Muscle layer of colon (tissue), 2 donors: ENCODE results near the gene NKD2.

Experiments used
- H3K27ac ChIP-seq: one replicate; pipeline ENCODE4 v1.7.0; 2013; ENCODE audit warnings: low read depth, mild to moderate bottlenecking, low read length, moderate library complexity
- H3K27me3 ChIP-seq, 2 donors: one replicate each; pipeline ENCODE4 v1.7.0; 2013; ENCODE audit warnings: low read length in 2 of 2, mild to moderate bottlenecking in 2 of 2; ENCODE audit not compliant: insufficient read depth in 2 of 2, control insufficient read depth in 1 of 2
- H3K36me3 ChIP-seq: one replicate; pipeline ENCODE4 v1.7.0; 2013; ENCODE audit warnings: mild to moderate bottlenecking, low read length; ENCODE audit not compliant: insufficient read depth
- H3K4me1 ChIP-seq: one replicate; pipeline ENCODE4 v1.7.0; 2013; ENCODE audit warnings: mild to moderate bottlenecking, low read length; ENCODE audit not compliant: insufficient read depth
- H3K4me3 ChIP-seq, 2 donors: one replicate each; pipeline ENCODE4 v1.7.0; 2013; ENCODE audit warnings: low read length in 2 of 2, low read depth in 1 of 2, mild to moderate bottlenecking in 1 of 2, moderate library complexity in 1 of 2
- H3K9ac ChIP-seq: one replicate; pipeline ENCODE4 v1.7.0; 2013; ENCODE audit warnings: low read length
- H3K9me3 ChIP-seq: one replicate; pipeline ENCODE4 v1.7.0; 2013; ENCODE audit warnings: mild to moderate bottlenecking, low read length
- donor health status: abdominal sarcoma.
- donor health status: Adenocarcinoma of cecum.

NKD2 gene

GRCh38 chr5:1066676-1067075 is 58.1 kb downstream of the NKD2 start:
- Histone ChIP-seq H3K27me3 (no peaks in the 10 kb centered on the region), H3K9me3 (no peaks in the 10 kb centered on the region), H3K27ac (no peak overlapping the region), H3K4me1 (no peaks in the 10 kb centered on the region), H3K9ac (no peak overlapping the region), H3K36me3 (peaks cover 4% of the 10 kb centered on the region), H3K4me3 (no peak overlapping the region)

GRCh38 chr5:1067141-1068121 is 58.8 kb downstream of the NKD2 start:
- Histone ChIP-seq H3K9ac (no peak overlapping the region), H3K27ac (no peak overlapping the region), H3K27me3 (no peaks in the 10 kb centered on the region), H3K4me3 (no peak overlapping the region), H3K36me3 (peaks cover 4% of the 10 kb centered on the region), H3K9me3 (no peaks in the 10 kb centered on the region), H3K4me1 (no peaks in the 10 kb centered on the region)

GRCh38 chr5:1068204-1068894 is 59.7 kb downstream of the NKD2 start:
- no peak overlapping the region for H3K27ac ChIP-seq
- no peaks in the 10 kb centered on the region for H3K9me3 ChIP-seq
- peaks cover 6% of the 10 kb centered on the region for H3K36me3 ChIP-seq
- no peak overlapping the region for H3K4me3 ChIP-seq
- H3K4me1 ChIP-seq, result no peaks in the 10 kb centered on the region
- H3K9ac ChIP-seq, result no peak overlapping the region
- H3K27me3 ChIP-seq, result no peaks in the 10 kb centered on the region

GRCh38 chr5:1068895-1069719 is 60.5 kb downstream of the NKD2 start:
- H3K27me3 ChIP-seq, result no peaks in the 10 kb centered on the region
- H3K4me1 ChIP-seq, result no peaks in the 10 kb centered on the region
- no peak overlapping the region for H3K27ac ChIP-seq
- H3K36me3 ChIP-seq, result peaks cover 12% of the 10 kb centered on the region
- no peak overlapping the region for H3K9ac ChIP-seq
- no peaks in the 10 kb centered on the region for H3K9me3 ChIP-seq
- H3K4me3 ChIP-seq, result no peak overlapping the region

- no peak overlapping the region for H3K9ac ChIP-seq
- no peaks in the 10 kb centered on the region for H3K4me1 ChIP-seq
- no peak overlapping the region for H3K4me3 ChIP-seq
- no peaks in the 10 kb centered on the region for H3K27me3 ChIP-seq
- H3K9me3 ChIP-seq, result no peaks in the 10 kb centered on the region
- no peak overlapping the region for H3K27ac ChIP-seq
- H3K36me3 ChIP-seq, result peaks cover 17% of the 10 kb centered on the region
Measured at GRCh38 chr5:1069720-1070088, 61.1 kb downstream of the NKD2 start.

GRCh38 chr5:1073239-1074102 is 64.9 kb downstream of the NKD2 start:
- Histone ChIP-seq H3K27me3 (no peaks in the 10 kb centered on the region), H3K36me3 (peaks cover 22% of the 10 kb centered on the region), H3K27ac (no peak overlapping the region), H3K4me1 (no peaks in the 10 kb centered on the region), H3K9me3 (no peaks in the 10 kb centered on the region), H3K9ac (no peak overlapping the region), H3K4me3 (no peak overlapping the region)

- no peak overlapping the region for H3K9ac ChIP-seq
- no peaks in the 10 kb centered on the region for H3K27me3 ChIP-seq
- no peak overlapping the region for H3K4me3 ChIP-seq
- H3K9me3 ChIP-seq, result no peaks in the 10 kb centered on the region
- H3K36me3 ChIP-seq, result peaks cover 22% of the 10 kb centered on the region
- H3K27ac ChIP-seq, result no peak overlapping the region
- no peaks in the 10 kb centered on the region for H3K4me1 ChIP-seq
Measured at GRCh38 chr5:1074226-1074625, 65.6 kb downstream of the NKD2 start.

- Histone ChIP-seq H3K9ac (no peak overlapping the region), H3K9me3 (no peaks in the 10 kb centered on the region), H3K4me3 (no peak overlapping the region), H3K4me1 (no peaks in the 10 kb centered on the region), H3K36me3 (peaks cover 19% of the 10 kb centered on the region), H3K27ac (no peak overlapping the region), H3K27me3 (no peaks in the 10 kb centered on the region)
Measured at GRCh38 chr5:1074816-1075554, 66.4 kb downstream of the NKD2 start.

- no peaks in the 10 kb centered on the region for H3K27me3 ChIP-seq
- no peaks in the 10 kb centered on the region for H3K4me1 ChIP-seq
- H3K27ac ChIP-seq, result no peak overlapping the region
- no peaks in the 10 kb centered on the region for H3K9me3 ChIP-seq
- H3K4me3 ChIP-seq, result no peak overlapping the region
- no peak overlapping the region for H3K9ac ChIP-seq
- peaks cover 19% of the 10 kb centered on the region for H3K36me3 ChIP-seq
Measured at GRCh38 chr5:1075555-1075881, 66.9 kb downstream of the NKD2 start.

GRCh38 chr5:1075931-1076330 is 67.3 kb downstream of the NKD2 start:
- Histone ChIP-seq H3K36me3 (peaks cover 20% of the 10 kb centered on the region), H3K27me3 (no peaks in the 10 kb centered on the region), H3K4me1 (no peaks in the 10 kb centered on the region), H3K27ac (no peak overlapping the region), H3K4me3 (no peak overlapping the region), H3K9ac (no peak overlapping the region), H3K9me3 (no peaks in the 10 kb centered on the region)
